Breast epithelium (tissue), 3 donors: ENCODE data around the gene CDC42EP5.

Experiments used
- POLR2A ChIP-seq: fragments of 450-650 bp; IDR thresholded peaks from one replicate; pipeline ENCODE4 v1.6.1; 2016; ENCODE audit warnings: antibody characterized with exemption, mild to moderate bottlenecking, moderate library complexity
- POLR2AphosphoS5 ChIP-seq, 3 donors: sonication (generic); formaldehyde crosslinking; IDR thresholded peaks; one replicate each; pipeline ENCODE4 v1.6.1; 2017; ENCODE audit warnings: antibody characterized with exemption in 3 of 3
- TF ChIP-seq, protein P1 (sequence below), 3 donors: fragments of 450-650 bp; IDR thresholded peaks; one replicate each; pipeline ENCODE4 v1.5.1; 2016 to 2017; ENCODE audit warnings: antibody characterized with exemption in 3 of 3, mild to moderate bottlenecking in 3 of 3, moderate library complexity in 3 of 3

DNA sequence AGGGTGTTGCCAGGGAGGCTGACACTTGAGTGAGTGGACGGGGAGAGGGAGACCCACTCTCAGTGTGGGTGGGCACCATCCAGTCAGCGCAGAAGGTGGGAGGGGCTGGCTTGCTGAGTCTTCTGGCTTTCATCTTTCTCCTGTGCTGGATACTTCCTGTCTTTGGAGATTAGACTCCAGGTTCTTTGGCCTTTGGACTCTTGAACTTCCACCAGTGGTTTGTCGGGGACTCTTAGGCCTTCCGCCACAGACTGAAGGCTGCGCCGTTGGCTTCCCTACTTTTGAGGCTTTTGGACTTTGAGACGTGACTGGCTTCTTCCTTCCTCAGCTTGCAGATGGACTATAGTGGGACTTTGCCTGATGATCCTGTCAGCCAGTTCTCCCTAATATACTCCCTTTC lies 28.4 kb downstream of the CDC42EP5 start:
- TF ChIP-seq, protein P1, sequence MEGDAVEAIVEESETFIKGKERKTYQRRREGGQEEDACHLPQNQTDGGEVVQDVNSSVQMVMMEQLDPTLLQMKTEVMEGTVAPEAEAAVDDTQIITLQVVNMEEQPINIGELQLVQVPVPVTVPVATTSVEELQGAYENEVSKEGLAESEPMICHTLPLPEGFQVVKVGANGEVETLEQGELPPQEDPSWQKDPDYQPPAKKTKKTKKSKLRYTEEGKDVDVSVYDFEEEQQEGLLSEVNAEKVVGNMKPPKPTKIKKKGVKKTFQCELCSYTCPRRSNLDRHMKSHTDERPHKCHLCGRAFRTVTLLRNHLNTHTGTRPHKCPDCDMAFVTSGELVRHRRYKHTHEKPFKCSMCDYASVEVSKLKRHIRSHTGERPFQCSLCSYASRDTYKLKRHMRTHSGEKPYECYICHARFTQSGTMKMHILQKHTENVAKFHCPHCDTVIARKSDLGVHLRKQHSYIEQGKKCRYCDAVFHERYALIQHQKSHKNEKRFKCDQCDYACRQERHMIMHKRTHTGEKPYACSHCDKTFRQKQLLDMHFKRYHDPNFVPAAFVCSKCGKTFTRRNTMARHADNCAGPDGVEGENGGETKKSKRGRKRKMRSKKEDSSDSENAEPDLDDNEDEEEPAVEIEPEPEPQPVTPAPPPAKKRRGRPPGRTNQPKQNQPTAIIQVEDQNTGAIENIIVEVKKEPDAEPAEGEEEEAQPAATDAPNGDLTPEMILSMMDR (IDR thresholded peaks at IDR 0.05): no peak
- TF ChIP-seq POLR2A: no peak
- no peak for TF ChIP-seq POLR2AphosphoS5 (IDR thresholded peaks at IDR 0.05)
